HEK293 (cell line): ENCODE results near the gene BARD1.

ENCODE experiments used
- CTCF ChIA-PET: fragments of 350-600 bp; formaldehyde crosslinking; extraction: SDS; loops from one replicate; lab custom pipeline; 2021; ENCODE audit warnings: antibody characterized with exemption; lab: Yijun Ruan, JAX
- POLR2A ChIA-PET: fragments of 300-600 bp; formaldehyde crosslinking; extraction: SDS; loops from one replicate; lab custom pipeline; 2020; ENCODE audit warnings: antibody characterized with exemption, inconsistent platforms; lab: Yijun Ruan, JAX
- H3K27ac ChIP-seq: fragments of 200-500 bp; sonication (Bioruptor generic); 2 replicates; pipeline ENCODE4 v1.5.1; 2014; ENCODE audit warnings: low read depth, low read length, control low read depth, inconsistent platforms; ENCODE audit errors: extremely low read depth
- H3K36me3 ChIP-seq, 2 experiments: fragments of 200-500 bp in 1 of 2; sonication (Bioruptor generic) in 1 of 2; 1 replicate in 1 of 2; 2 replicates in 1 of 2; pipeline ENCODE4 v1.5.1; 2014 to 2017; ENCODE audit warnings: inconsistent platforms in 2 of 2, low read length in 2 of 2; ENCODE audit not compliant: control insufficient read depth in 2 of 2, insufficient read depth in 1 of 2
- H3K4me1 ChIP-seq: fragments of 200-500 bp; sonication (Bioruptor generic); 2 replicates; pipeline ENCODE4 v1.5.1; 2014; ENCODE audit warnings: mild to moderate bottlenecking, low read length, inconsistent platforms; ENCODE audit not compliant: control insufficient read depth, insufficient read depth
- H3K4me3 ChIP-seq: 2 replicates; pipeline ENCODE4 v1.5.1; 2011; ENCODE audit warnings: low read depth, mild to moderate bottlenecking, control low read depth, low read length, moderate library complexity
- H3K9me3 ChIP-seq: fragments of 200-500 bp; sonication (Bioruptor generic); 2 replicates; pipeline ENCODE4 v1.5.1; 2014; ENCODE audit warnings: low read depth, low read length, inconsistent platforms; ENCODE audit not compliant: control insufficient read depth, insufficient read depth
- BCL11A ChIP-seq: fragments of 450-650 bp; formaldehyde crosslinking; IDR thresholded peaks from 2 replicates; pipeline ENCODE4 v1.5.1; 2016; ENCODE audit warnings: low read depth, missing biosample characterization, missing genetic modification characterization
- CTCF ChIP-seq: fragments of 450-650 bp; formaldehyde crosslinking; IDR thresholded peaks from 2 replicates; pipeline ENCODE4 v1.5.1; 2016; ENCODE audit warnings: missing biosample characterization, missing genetic modification characterization
- EGR2 ChIP-seq: fragments of 450-650 bp; formaldehyde crosslinking; IDR thresholded peaks from 2 replicates; pipeline ENCODE4 v1.5.1; 2016; ENCODE audit warnings: low read depth, missing biosample characterization, missing genetic modification characterization
- HOXD13 ChIP-seq: sonication (generic); formaldehyde crosslinking; IDR thresholded peaks from 2 replicates; pipeline ENCODE4 v1.8.0; 2022; ENCODE audit warnings: missing genetic modification reagents, borderline replicate concordance
- KLF10 ChIP-seq: fragments of 450-650 bp; IDR thresholded peaks from 2 replicates; pipeline ENCODE4 v1.5.1; 2018; ENCODE audit warnings: missing biosample characterization, mild to moderate bottlenecking, missing genetic modification characterization
- KLF9 ChIP-seq: fragments of 450-650 bp; formaldehyde crosslinking; IDR thresholded peaks from 2 replicates; pipeline ENCODE4 v1.5.1; 2016; ENCODE audit warnings: missing biosample characterization, missing genetic modification characterization, low read depth
- RBAK ChIP-seq: fragments of 450-650 bp; formaldehyde crosslinking; IDR thresholded peaks from 2 replicates; pipeline ENCODE4 v1.5.1; 2016; ENCODE audit warnings: missing biosample characterization, missing genetic modification characterization
- ZBTB1 ChIP-seq: fragments of 450-650 bp; formaldehyde crosslinking; IDR thresholded peaks from 2 replicates; pipeline ENCODE4 v1.5.1; 2016; ENCODE audit warnings: missing biosample characterization, missing genetic modification characterization
- ZNF155 ChIP-seq: fragments of 450-650 bp; formaldehyde crosslinking; IDR thresholded peaks from 2 replicates; pipeline ENCODE4 v1.5.1; 2016; ENCODE audit warnings: missing biosample characterization, missing genetic modification characterization
- ZNF521 ChIP-seq: fragments of 450-650 bp; formaldehyde crosslinking; IDR thresholded peaks from 2 replicates; pipeline ENCODE4 v1.5.1; 2017; ENCODE audit warnings: missing biosample characterization, mild to moderate bottlenecking, missing genetic modification characterization
- ZNF561 ChIP-seq: fragments of 450-650 bp; IDR thresholded peaks from 2 replicates; pipeline ENCODE4 v1.5.1; 2018; ENCODE audit warnings: missing biosample characterization, missing genetic modification characterization, borderline replicate concordance
- ZNF610 ChIP-seq: fragments of 450-650 bp; formaldehyde crosslinking; IDR thresholded peaks from 2 replicates; pipeline ENCODE4 v1.5.1; 2016; ENCODE audit warnings: missing biosample characterization, missing genetic modification characterization, borderline replicate concordance
- ZNF626 ChIP-seq: fragments of 450-650 bp; sonication (Bioruptor Pico); formaldehyde crosslinking; IDR thresholded peaks from 2 replicates; pipeline ENCODE4 v1.5.1; 2018; ENCODE audit warnings: missing biosample characterization, missing genetic modification characterization, inconsistent platforms
- ZNF776 ChIP-seq: fragments of 450-650 bp; formaldehyde crosslinking; IDR thresholded peaks from 2 replicates; pipeline ENCODE4 v1.5.0; 2017; ENCODE audit warnings: missing biosample characterization, missing genetic modification characterization, borderline replicate concordance
- ZSCAN23 ChIP-seq: fragments of 450-650 bp; formaldehyde crosslinking; IDR thresholded peaks from 2 replicates; pipeline ENCODE4 v1.5.1; 2016; ENCODE audit warnings: missing biosample characterization, missing genetic modification characterization
- TF ChIP-seq, protein P1 (sequence below): fragments of 450-650 bp; formaldehyde crosslinking; IDR thresholded peaks from 2 replicates; pipeline ENCODE4 v1.5.1; 2017; ENCODE audit warnings: missing biosample characterization, mild to moderate bottlenecking, missing genetic modification characterization, moderate library complexity
- TF ChIP-seq, protein P2 (sequence below): fragments of 450-650 bp; formaldehyde crosslinking; IDR thresholded peaks from 2 replicates; pipeline ENCODE4 v1.5.1; 2017; ENCODE audit warnings: missing biosample characterization, missing genetic modification characterization
- TF ChIP-seq, protein P3 (sequence below): IDR thresholded peaks from 2 replicates; pipeline ENCODE4 v1.6.1; 2011; ENCODE audit warnings: mild to moderate bottlenecking, low read depth, low read length, borderline replicate concordance
- TF ChIP-seq, protein P4 (sequence below): fragments of 450-650 bp; formaldehyde crosslinking; IDR thresholded peaks from 2 replicates; pipeline ENCODE4 v1.5.1; 2016; ENCODE audit warnings: missing biosample characterization, missing genetic modification characterization, borderline replicate concordance
- TF ChIP-seq, protein P5 (sequence below): fragments of 450-650 bp; formaldehyde crosslinking; IDR thresholded peaks from 2 replicates; pipeline ENCODE4 v1.5.1; 2016; ENCODE audit warnings: missing biosample characterization, missing genetic modification characterization

BARD1 gene

GRCh38 chr2:214772443-214773015, 37.0 kb downstream of the BARD1 start (continued):
- TF ChIP-seq CTCF (tag by site-specific recombination) = no peak
- TF ChIP-seq KLF10 (tag by site-specific recombination) = no peak

GRCh38 chr2:214765180-214765579, 44.3 kb downstream of the BARD1 start:
- H3K4me1 ChIP-seq = no peaks in the 10 kb centered on the region
- ChIA-PET POLR2A (no interaction called here), CTCF (no interaction called here)
- peaks cover 25 to 71% of the 10 kb centered on the region in 2 experiments for H3K36me3 ChIP-seq
- H3K27ac ChIP-seq = no peak overlapping the region
- H3K4me3 ChIP-seq = no peak overlapping the region
- no peaks in the 10 kb centered on the region for H3K9me3 ChIP-seq
- TF ChIP-seq BCL11A (tag by site-specific recombination) (no peak), ZBTB1 (tag by site-specific recombination) (no peak), ZNF155 (tag by site-specific recombination) (no peak), KLF9 (tag by site-specific recombination) (no peak), ZNF521 (no peak), ZNF776 (tag by site-specific recombination) (no peak), RBAK (tag by site-specific recombination) (no peak), ZSCAN23 (tag by site-specific recombination) (no peak), HOXD13 (no peak), ZNF626 (tag by site-specific recombination) (no peak), ZNF610 (no peak), ZNF561 (tag by site-specific recombination) (no peak), EGR2 (no peak)
- TF ChIP-seq, protein P1, sequence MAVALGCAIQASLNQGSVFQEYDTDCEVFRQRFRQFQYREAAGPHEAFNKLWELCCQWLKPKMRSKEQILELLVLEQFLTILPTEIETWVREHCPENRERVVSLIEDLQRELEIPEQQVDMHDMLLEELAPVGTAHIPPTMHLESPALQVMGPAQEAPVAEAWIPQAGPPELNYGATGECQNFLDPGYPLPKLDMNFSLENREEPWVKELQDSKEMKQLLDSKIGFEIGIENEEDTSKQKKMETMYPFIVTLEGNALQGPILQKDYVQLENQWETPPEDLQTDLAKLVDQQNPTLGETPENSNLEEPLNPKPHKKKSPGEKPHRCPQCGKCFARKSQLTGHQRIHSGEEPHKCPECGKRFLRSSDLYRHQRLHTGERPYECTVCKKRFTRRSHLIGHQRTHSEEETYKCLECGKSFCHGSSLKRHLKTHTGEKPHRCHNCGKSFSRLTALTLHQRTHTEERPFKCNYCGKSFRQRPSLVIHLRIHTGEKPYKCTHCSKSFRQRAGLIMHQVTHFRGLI (tag by site-specific recombination) = no peak
- TF ChIP-seq, protein P2, sequence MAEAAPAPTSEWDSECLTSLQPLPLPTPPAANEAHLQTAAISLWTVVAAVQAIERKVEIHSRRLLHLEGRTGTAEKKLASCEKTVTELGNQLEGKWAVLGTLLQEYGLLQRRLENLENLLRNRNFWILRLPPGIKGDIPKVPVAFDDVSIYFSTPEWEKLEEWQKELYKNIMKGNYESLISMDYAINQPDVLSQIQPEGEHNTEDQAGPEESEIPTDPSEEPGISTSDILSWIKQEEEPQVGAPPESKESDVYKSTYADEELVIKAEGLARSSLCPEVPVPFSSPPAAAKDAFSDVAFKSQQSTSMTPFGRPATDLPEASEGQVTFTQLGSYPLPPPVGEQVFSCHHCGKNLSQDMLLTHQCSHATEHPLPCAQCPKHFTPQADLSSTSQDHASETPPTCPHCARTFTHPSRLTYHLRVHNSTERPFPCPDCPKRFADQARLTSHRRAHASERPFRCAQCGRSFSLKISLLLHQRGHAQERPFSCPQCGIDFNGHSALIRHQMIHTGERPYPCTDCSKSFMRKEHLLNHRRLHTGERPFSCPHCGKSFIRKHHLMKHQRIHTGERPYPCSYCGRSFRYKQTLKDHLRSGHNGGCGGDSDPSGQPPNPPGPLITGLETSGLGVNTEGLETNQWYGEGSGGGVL (tag by site-specific recombination) = no peak
- TF ChIP-seq, protein P3, sequence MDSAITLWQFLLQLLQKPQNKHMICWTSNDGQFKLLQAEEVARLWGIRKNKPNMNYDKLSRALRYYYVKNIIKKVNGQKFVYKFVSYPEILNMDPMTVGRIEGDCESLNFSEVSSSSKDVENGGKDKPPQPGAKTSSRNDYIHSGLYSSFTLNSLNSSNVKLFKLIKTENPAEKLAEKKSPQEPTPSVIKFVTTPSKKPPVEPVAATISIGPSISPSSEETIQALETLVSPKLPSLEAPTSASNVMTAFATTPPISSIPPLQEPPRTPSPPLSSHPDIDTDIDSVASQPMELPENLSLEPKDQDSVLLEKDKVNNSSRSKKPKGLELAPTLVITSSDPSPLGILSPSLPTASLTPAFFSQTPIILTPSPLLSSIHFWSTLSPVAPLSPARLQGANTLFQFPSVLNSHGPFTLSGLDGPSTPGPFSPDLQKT = no peak
- TF ChIP-seq, protein P4, sequence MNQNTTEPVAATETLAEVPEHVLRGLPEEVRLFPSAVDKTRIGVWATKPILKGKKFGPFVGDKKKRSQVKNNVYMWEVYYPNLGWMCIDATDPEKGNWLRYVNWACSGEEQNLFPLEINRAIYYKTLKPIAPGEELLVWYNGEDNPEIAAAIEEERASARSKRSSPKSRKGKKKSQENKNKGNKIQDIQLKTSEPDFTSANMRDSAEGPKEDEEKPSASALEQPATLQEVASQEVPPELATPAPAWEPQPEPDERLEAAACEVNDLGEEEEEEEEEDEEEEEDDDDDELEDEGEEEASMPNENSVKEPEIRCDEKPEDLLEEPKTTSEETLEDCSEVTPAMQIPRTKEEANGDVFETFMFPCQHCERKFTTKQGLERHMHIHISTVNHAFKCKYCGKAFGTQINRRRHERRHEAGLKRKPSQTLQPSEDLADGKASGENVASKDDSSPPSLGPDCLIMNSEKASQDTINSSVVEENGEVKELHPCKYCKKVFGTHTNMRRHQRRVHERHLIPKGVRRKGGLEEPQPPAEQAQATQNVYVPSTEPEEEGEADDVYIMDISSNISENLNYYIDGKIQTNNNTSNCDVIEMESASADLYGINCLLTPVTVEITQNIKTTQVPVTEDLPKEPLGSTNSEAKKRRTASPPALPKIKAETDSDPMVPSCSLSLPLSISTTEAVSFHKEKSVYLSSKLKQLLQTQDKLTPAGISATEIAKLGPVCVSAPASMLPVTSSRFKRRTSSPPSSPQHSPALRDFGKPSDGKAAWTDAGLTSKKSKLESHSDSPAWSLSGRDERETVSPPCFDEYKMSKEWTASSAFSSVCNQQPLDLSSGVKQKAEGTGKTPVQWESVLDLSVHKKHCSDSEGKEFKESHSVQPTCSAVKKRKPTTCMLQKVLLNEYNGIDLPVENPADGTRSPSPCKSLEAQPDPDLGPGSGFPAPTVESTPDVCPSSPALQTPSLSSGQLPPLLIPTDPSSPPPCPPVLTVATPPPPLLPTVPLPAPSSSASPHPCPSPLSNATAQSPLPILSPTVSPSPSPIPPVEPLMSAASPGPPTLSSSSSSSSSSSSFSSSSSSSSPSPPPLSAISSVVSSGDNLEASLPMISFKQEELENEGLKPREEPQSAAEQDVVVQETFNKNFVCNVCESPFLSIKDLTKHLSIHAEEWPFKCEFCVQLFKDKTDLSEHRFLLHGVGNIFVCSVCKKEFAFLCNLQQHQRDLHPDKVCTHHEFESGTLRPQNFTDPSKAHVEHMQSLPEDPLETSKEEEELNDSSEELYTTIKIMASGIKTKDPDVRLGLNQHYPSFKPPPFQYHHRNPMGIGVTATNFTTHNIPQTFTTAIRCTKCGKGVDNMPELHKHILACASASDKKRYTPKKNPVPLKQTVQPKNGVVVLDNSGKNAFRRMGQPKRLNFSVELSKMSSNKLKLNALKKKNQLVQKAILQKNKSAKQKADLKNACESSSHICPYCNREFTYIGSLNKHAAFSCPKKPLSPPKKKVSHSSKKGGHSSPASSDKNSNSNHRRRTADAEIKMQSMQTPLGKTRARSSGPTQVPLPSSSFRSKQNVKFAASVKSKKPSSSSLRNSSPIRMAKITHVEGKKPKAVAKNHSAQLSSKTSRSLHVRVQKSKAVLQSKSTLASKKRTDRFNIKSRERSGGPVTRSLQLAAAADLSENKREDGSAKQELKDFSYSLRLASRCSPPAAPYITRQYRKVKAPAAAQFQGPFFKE (tag by site-specific recombination) = no peak
- TF ChIP-seq, protein P5, sequence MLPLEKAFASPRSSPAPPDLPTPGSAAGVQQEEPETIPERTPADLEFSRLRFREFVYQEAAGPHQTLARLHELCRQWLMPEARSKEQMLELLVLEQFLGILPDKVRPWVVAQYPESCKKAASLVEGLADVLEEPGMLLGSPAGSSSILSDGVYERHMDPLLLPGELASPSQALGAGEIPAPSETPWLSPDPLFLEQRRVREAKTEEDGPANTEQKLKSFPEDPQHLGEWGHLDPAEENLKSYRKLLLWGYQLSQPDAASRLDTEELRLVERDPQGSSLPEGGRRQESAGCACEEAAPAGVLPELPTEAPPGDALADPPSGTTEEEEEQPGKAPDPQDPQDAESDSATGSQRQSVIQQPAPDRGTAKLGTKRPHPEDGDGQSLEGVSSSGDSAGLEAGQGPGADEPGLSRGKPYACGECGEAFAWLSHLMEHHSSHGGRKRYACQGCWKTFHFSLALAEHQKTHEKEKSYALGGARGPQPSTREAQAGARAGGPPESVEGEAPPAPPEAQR (tag by site-specific recombination) = no peak
